Activated T-cell treated with anti-CD3 and anti-CD28 coated beads, Interleukin-2, amount 50 U/mL, for 72 hours (primary cell): ENCODE data around the gene BZW2. TPM values are rescaled to one million over a fixed set of nuclear protein-coding genes. Genes with fewer than 3 reads are reported as not detected.

Source experiments
- total RNA-seq, 2 donors: library from RNA; stranded (reverse); gene quantifications; one replicate each; pipeline ENCODE4 v1.2.3, GENCODE V29; 2022

Gene BZW2
- total RNA-seq, 2 donors from 2014 or later, result 59.5 to 66.5 TPM

Other genes with a start within 250 kb of the BZW2 start
- under 1 TPM; 0.53 to 0.86 TPM for gene CRPPA, start 224.6 kb upstream of the BZW2 start, total RNA-seq
- gene SOSTDC1, start 180.4 kb upstream of the BZW2 start, total RNA-seq, result not detected
- gene LRRC72, start 119.4 kb upstream of the BZW2 start, total RNA-seq, result not detected
- gene ANKMY2, start 427 bp upstream of the BZW2 start, total RNA-seq, result 10 to 100 TPM; 11.0 to 11.9 TPM
- gene TSPAN13, start 107.6 kb downstream of the BZW2 start, total RNA-seq, result 1 to 10 TPM; 1.1 to 1.2 TPM
- gene AGR2, start 158.8 kb downstream of the BZW2 start, total RNA-seq, result not detected
- gene AGR3, start 235.8 kb downstream of the BZW2 start, total RNA-seq, result not detected